ENCODE measurements around the gene DCBLD2.

The DCBLD2 gene

DNA sequence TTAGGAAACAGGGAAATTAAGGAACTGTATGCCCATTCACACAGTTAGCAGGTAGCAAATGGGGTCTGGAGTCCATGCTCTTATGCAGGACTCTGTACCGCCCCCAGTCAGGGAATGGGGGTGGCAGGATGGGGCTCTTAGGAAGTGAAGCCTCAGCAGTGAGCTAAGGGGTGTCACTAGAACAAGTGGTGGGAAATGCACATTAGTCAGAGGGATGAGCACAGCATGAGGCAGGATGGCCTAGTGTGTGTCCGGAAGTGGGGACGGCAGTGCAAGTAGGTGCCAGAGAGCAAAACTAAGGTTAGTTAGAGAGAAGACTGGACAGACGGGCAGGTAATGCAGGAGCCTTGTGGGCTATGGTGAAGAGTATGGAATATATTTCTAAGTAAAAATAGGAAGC is 77.7 kb downstream of the DCBLD2 start:
- Mint-ChIP-seq H3K27ac (no peak overlapping the region), H3K9me3 (no peaks in the 10 kb centered on the region), H3K4me3 (no peak overlapping the region), H3K4me1 (no peaks in the 10 kb centered on the region), H3K36me3 (no peaks in the 10 kb centered on the region), H3K27me3 (no peaks in the 10 kb centered on the region)

DNA sequence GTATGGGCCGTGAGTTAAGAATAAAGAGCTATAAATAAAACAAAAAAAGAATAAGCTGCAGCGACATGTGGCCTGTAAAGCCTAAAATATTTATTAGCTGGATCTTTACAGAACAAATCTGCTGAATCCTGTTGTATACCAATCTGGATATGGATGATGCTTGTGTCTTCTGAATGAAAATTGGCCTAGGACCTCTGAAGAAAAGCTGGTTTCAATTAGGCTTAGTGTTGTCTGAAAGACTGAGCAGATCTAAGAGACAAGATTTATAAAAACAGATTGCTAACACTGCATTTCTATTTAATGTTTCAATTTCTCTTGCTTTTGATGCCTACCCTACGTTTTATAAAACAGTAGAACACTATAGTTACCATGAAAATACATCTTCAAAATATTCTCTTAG is 80.4 kb downstream of the DCBLD2 start:
- Mint-ChIP-seq H3K27me3 (no peaks in the 10 kb centered on the region), H3K4me3 (no peak overlapping the region), H3K27ac (no peak overlapping the region), H3K9me3 (no peaks in the 10 kb centered on the region), H3K36me3 (peaks cover 2% of the 10 kb centered on the region), H3K4me1 (no peaks in the 10 kb centered on the region)

DNA sequence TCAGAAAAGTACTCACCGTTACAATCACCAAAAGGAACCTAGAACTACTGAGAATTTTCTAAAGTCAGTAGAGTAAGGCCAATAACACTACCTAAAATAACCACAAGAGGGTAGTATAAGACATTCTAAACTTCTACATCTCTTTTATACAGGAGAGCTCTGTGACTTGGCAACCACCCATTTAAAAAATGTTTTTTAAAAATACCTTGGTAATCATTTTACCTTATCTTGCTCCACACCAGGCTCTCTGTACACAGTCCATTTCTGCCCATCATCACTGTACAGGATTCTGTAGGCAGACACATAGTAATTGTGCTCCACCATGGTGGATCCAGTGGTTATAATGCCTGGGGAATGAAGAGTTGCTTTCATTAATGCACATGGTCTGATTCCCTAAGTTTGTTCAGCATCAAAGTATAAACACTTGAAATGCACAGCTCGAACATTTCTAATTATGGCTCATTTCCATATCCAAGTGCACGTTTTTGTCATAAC is 83.9 kb downstream of the DCBLD2 start:
- H3K27ac Mint-ChIP-seq: no peak overlapping the region
- no peak overlapping the region for H3K4me3 Mint-ChIP-seq
- no peaks in the 10 kb centered on the region for H3K9me3 Mint-ChIP-seq

DNA sequence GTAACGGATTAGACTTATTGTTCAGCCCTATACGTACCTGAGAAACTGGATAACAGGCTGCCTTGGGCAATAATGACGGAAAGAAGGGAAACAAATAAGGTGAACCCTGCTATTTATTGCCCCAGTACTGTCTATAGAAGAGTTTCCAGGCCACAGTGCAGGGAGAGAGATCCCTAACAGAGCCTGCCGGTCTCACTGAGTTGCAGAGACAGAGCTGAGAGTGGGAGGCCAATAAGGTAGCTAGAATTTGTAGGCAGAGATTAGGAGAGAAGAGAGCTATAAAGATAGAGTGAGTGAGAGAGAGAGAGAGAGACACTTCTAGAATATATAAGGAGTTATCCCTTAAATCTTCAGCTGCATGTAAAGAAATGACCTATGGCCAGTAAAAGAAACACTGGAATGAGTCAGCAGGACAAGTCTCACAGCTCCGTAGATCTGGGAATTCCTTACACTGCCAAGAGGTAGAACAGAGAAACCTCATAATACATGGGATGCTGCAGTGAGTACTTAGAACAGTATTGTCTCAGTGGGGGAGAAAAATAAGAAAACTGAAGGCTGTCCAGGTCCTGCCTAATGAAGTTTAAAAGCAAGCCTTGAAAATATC is 86.6 kb downstream of the DCBLD2 start:
- H3K9me3 Mint-ChIP-seq: no peaks in the 10 kb centered on the region
- no peak overlapping the region for H3K4me3 Mint-ChIP-seq
- H3K27me3 Mint-ChIP-seq: no peaks in the 10 kb centered on the region
- H3K4me1 Mint-ChIP-seq: peaks cover 5% of the 10 kb centered on the region
- H3K36me3 Mint-ChIP-seq: peaks cover 2% of the 10 kb centered on the region
- H3K27ac Mint-ChIP-seq: no peak overlapping the region

More for the DNA sequence above, 83.9 kb downstream of the DCBLD2 start:
- no peaks in the 10 kb centered on the region for H3K27me3 Mint-ChIP-seq
- H3K4me1 Mint-ChIP-seq: peaks cover 5% of the 10 kb centered on the region
- peaks cover 2% of the 10 kb centered on the region for H3K36me3 Mint-ChIP-seq

- H3K4me3 Mint-ChIP-seq: no peak overlapping the region
- H3K36me3 Mint-ChIP-seq: peaks cover 4% of the 10 kb centered on the region
- H3K27ac Mint-ChIP-seq: no peak overlapping the region
- no peaks in the 10 kb centered on the region for H3K9me3 Mint-ChIP-seq
- peaks cover 5% of the 10 kb centered on the region for H3K4me1 Mint-ChIP-seq
- no peaks in the 10 kb centered on the region for H3K27me3 Mint-ChIP-seq
Measured at GRCh38 chr3:98812851-98813374, 88.6 kb downstream of the DCBLD2 start.

- Mint-ChIP-seq H3K27ac (no peak overlapping the region), H3K4me1 (peaks cover 5% of the 10 kb centered on the region), H3K36me3 (peaks cover 10% of the 10 kb centered on the region)
Measured at GRCh38 chr3:98811048-98811447, 90.4 kb downstream of the DCBLD2 start.

GRCh38 chr3:98809557-98809956 is 91.9 kb downstream of the DCBLD2 start:
- H3K27me3 Mint-ChIP-seq: no peaks in the 10 kb centered on the region
- no peaks in the 10 kb centered on the region for H3K9me3 Mint-ChIP-seq
- no peak overlapping the region for H3K27ac Mint-ChIP-seq
- no peaks in the 10 kb centered on the region for H3K4me1 Mint-ChIP-seq
- peaks cover 11% of the 10 kb centered on the region for H3K36me3 Mint-ChIP-seq
- H3K4me3 Mint-ChIP-seq: no peak overlapping the region

More at GRCh38 chr3:98811048-98811447, 90.4 kb downstream of the DCBLD2 start:
- Mint-ChIP-seq H3K4me3 (no peak overlapping the region), H3K27me3 (no peaks in the 10 kb centered on the region), H3K9me3 (no peaks in the 10 kb centered on the region)

DNA sequence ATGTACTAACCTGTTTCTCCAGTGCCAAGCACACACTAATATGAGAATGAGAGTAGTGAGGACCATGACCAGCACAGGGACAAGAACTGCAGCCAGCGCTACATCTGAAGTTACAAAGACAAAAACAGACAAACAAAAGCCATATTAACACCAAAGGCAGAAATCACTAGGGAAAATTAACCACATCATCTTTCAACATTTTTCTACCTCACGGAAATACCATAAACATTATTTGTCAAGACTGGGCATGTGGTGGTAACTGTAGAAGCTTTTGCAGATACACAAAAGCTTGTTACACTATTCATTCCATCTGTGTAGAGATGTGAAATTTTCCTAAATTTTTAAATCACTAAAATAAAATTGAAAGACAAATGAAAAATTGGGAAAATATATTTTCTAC is 93.4 kb downstream of the DCBLD2 start:
- no peak overlapping the region for H3K27ac Mint-ChIP-seq

DNA sequence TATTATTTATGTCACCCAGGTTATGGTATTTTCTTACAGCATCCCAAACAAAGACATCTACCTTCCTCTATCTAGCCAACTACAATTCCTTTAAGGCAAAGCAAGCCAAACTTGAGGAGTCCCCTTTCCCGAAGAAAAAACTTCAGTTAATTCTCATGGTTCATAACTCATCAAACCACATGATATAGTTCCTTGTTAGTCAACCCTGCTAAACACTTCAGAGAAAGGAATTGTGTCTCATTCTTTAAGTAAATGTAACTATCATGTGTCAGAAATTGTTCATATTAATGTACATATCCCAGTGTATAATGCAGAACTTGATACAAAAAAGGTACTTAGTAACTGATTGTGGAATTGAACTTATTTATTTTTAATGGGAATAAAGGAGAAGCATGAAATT is 93.9 kb downstream of the DCBLD2 start:
- Mint-ChIP-seq H3K27ac (no peak overlapping the region), H3K4me1 (no peaks in the 10 kb centered on the region), H3K36me3 (peaks cover 11% of the 10 kb centered on the region), H3K9me3 (no peaks in the 10 kb centered on the region), H3K4me3 (no peak overlapping the region), H3K27me3 (no peaks in the 10 kb centered on the region)

More for the DNA sequence above, 93.4 kb downstream of the DCBLD2 start:
- Mint-ChIP-seq H3K9me3 (no peaks in the 10 kb centered on the region), H3K36me3 (peaks cover 11% of the 10 kb centered on the region), H3K4me3 (no peak overlapping the region), H3K27me3 (no peaks in the 10 kb centered on the region), H3K4me1 (no peaks in the 10 kb centered on the region)

- Mint-ChIP-seq H3K27ac (no peak overlapping the region), H3K4me1 (no peaks in the 10 kb centered on the region), H3K4me3 (no peak overlapping the region)
Measured at GRCh38 chr3:98807011-98807410, 94.5 kb downstream of the DCBLD2 start.

DNA sequence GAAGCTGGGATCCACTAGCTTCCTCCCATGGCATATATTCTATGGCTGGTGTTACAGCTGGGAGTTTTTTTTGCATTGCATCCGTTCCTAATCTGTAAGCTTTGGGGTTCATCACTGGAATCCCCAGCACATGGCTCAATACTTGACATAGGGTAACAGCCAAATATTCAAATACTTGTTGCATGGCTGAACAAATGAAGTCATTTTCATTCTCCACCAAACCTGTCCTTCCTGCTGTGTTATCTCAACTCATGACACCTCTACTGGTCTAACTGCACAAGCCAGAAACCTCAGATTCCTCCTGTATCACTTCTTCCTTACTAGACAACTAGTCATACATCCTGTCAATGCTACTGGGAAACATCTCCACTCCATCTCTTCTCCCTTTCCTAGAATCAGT is 95.0 kb downstream of the DCBLD2 start:
- H3K36me3 Mint-ChIP-seq: peaks cover 11% of the 10 kb centered on the region
- no peaks in the 10 kb centered on the region for H3K9me3 Mint-ChIP-seq
- H3K4me1 Mint-ChIP-seq: no peaks in the 10 kb centered on the region
- H3K4me3 Mint-ChIP-seq: no peak overlapping the region
- no peaks in the 10 kb centered on the region for H3K27me3 Mint-ChIP-seq
- H3K27ac Mint-ChIP-seq: no peak overlapping the region

More at GRCh38 chr3:98807011-98807410, 94.5 kb downstream of the DCBLD2 start:
- Mint-ChIP-seq H3K36me3 (peaks cover 11% of the 10 kb centered on the region), H3K9me3 (no peaks in the 10 kb centered on the region), H3K27me3 (no peaks in the 10 kb centered on the region)

DNA sequence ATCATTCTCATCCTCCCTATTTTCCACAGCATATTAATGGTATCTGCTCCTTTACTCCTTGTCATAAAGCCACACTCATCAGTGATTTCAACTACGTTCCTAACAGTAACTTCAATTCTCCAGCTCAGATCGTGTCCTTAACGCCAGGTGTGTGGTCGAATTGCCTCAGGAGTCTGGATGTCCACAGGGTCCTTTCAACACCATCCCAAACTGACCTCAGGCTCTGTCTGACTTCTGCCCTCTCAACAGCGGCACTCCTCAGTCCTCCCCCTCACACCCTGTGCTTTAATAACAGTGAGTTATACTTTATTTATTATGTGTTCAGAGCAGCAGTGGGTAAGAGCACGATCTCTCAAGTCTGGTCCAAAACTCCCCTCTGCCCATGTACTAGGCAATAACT is 95.9 kb downstream of the DCBLD2 start:
- Mint-ChIP-seq H3K4me3 (no peak overlapping the region), H3K9me3 (no peaks in the 10 kb centered on the region), H3K27ac (no peak overlapping the region), H3K36me3 (peaks cover 11% of the 10 kb centered on the region), H3K27me3 (no peaks in the 10 kb centered on the region), H3K4me1 (no peaks in the 10 kb centered on the region)

DNA sequence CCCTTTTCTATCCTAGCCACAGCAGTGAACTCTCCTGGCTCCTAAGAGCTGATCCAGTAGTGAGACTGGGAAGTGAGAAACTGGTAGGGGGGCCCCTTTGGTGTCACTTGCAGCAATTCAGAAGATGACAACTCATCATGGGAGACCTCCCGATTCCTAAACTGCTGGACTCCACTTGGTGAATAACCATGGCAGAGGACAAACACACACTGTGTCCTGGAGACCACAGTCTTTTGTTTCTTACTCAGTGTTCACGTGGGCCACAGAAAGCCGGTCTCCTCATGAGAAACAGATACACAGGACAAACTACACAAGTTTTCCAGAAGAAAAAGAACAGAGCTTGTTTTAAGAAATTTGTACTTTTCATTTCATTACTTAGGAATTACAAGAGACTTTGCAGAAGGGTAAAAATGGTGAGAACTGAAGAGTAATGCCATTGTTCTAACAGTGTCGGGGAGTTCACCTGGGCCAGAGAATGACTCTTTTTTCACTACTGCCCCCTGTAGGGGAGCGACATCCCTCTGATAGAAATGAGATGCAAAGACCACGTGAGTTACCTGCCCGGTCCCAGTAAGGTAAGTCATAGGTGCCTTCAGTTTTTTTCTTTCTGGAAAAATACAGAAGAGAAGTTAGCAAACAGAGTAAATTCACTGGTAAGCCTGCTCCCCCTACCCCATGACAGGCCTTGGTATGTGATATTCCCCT is 100.3 kb downstream of the DCBLD2 start:
- H3K36me3 Mint-ChIP-seq: peaks cover 1% of the 10 kb centered on the region
- H3K27me3 Mint-ChIP-seq: no peaks in the 10 kb centered on the region
- H3K4me3 Mint-ChIP-seq: no peak overlapping the region
- H3K27ac Mint-ChIP-seq: no peak overlapping the region
- no peaks in the 10 kb centered on the region for H3K4me1 Mint-ChIP-seq
- H3K9me3 Mint-ChIP-seq: no peaks in the 10 kb centered on the region

DNA sequence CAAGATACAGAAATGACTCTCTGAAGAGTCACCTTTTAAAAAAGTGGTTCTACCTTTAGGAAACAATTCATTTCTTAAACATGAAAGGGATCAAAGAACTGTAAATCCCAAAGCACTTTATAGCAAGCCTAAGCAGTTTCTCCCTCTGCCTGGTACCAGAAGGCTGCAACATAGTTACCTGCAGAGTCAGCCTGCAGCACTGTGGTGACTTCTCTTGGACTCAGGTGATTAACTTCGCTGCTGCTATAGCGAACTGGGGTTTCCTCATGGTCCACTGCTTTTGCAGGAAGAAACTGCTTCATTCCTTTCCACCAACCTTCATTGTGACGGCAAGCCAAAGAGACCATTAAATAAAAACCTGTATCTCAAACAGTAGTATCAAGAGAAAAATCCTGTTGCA is 101.1 kb downstream of the DCBLD2 start:
- H3K4me1 Mint-ChIP-seq: no peaks in the 10 kb centered on the region
- no peaks in the 10 kb centered on the region for H3K9me3 Mint-ChIP-seq
- H3K4me3 Mint-ChIP-seq: no peak overlapping the region
- H3K27me3 Mint-ChIP-seq: no peaks in the 10 kb centered on the region
- peaks cover under 1% of the 10 kb centered on the region for H3K36me3 Mint-ChIP-seq
- no peak overlapping the region for H3K27ac Mint-ChIP-seq

DNA sequence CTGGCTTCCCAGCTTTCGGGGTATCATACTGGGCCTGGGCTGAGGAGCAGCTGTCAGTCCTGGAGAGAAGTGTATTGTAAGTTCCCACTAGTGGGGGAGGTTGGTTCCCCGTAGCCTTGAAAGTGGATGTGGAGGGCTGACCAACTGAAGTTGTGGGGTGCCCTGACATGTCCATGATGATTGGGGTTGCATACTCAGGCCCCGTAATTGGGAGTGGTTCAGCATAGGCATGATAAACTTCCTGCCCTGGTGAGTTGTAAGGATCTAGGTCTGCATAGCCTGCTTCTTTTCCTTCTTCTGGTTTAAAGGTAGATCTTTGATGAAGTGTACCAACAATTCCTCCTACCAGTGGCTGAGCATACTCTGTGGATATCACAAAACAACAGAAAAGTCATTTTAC is 102.0 kb downstream of the DCBLD2 start:
- Mint-ChIP-seq H3K4me1 (no peaks in the 10 kb centered on the region), H3K9me3 (no peaks in the 10 kb centered on the region), H3K27me3 (no peaks in the 10 kb centered on the region), H3K4me3 (no peak overlapping the region), H3K27ac (no peak overlapping the region), H3K36me3 (no peaks in the 10 kb centered on the region)

GRCh38 chr3:98798820-98799219 is 102.7 kb downstream of the DCBLD2 start:
- Mint-ChIP-seq H3K9me3 (no peaks in the 10 kb centered on the region), H3K4me3 (no peak overlapping the region), H3K27ac (no peak overlapping the region), H3K27me3 (no peaks in the 10 kb centered on the region), H3K36me3 (no peaks in the 10 kb centered on the region), H3K4me1 (no peaks in the 10 kb centered on the region)

Measured in activated naive CD4-positive, alpha-beta T cell treated with anti-CD3 and anti-CD28 coated beads, Interleukin-2, amount 50 U/mL, for 24 hours (primary cell).